Stimulated activated CD8-positive, alpha-beta memory T cell treated with anti-CD3 and anti-CD28 coated beads, Interleukin-12 subunit alpha, Interleukin-12 subunit beta, amount 100 ng/mL, for 4 hours (primary cell): Measurements from ENCODE around the gene PLLP.

Experiments used
- DNase-seq: peaks from one replicate; pipeline ENCODE4 v3.0.0-alpha.2; 2020; ENCODE audit warnings: low read depth

The PLLP gene

GRCh38 chr16:57284209-57284951, at the start of gene PLLP:
PLLP (minus strand) TSS chr16:57284672; CDS start chr16:57284540, 132 bp downstream.
- peak; percentile 18 for DNase-seq

GRCh38 chr16:57333402-57333801, 48.9 kb upstream of the PLLP start:
- DNase-seq, result no peak

DNA sequence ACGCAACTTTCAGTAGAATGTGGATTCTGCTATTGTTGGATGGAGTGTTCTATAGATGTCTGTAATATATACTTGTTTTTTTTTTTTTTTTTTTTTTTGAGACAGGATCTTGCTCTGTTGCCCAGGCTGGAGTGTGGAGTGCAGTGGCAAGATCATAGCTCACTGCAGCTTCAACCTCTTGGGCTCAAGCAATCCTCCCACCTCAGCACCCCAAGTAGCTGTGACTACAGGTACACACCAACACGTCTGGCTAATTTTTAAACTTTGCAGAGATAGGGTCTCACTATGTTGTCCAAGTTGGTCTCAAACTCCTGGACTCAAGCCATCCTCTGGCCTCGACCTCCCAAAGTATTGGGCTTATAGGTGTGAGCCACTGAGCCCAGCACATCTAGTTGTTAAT, 46.9 kb upstream of the PLLP start:
- no peak for DNase-seq

GRCh38 chr16:57329718-57330327, 45.4 kb upstream of the PLLP start:
- DNase-seq, result no peak

DNA sequence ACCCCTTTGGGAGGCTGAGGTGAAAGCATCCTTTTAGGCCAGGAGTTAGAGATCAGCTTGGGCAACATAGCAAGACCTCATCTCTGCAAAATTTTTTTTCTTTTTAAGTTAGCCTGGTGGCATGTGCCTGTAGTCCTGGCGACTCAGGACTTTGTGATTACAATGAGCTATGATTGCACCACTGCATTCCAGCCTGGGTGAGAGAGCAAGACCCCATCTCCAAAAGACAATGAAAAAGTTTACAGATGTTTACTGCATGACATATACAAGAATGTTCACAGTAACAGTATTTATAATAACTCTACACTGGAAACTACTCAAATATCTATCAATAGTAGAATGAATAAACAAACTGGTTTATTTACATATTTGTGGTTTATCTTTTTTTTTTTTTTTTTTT, 41.0 kb upstream of the PLLP start:
- no peak for DNase-seq

GRCh38 chr16:57324749-57325148, 40.3 kb upstream of the PLLP start:
- no peak for DNase-seq

DNA sequence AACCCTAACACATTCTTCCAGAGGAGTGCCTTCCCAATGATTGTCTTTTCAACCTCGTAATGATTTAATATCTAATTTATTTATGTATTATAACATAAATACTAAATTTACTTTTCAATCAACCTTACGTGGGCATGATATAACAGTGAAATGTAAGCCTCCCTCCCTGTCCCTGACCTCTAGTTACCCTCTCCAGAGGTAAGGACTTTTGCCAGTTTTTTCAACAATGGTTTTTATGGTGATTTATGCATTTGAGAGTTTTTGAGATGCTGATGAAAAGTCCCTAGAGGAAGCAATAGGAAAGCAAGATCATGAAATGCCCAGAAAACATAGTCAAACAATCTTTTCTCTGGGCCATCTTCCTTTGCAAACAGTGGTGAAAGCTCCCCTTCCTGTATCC, 35.2 kb upstream of the PLLP start:
- DNase-seq, result no peak

DNA sequence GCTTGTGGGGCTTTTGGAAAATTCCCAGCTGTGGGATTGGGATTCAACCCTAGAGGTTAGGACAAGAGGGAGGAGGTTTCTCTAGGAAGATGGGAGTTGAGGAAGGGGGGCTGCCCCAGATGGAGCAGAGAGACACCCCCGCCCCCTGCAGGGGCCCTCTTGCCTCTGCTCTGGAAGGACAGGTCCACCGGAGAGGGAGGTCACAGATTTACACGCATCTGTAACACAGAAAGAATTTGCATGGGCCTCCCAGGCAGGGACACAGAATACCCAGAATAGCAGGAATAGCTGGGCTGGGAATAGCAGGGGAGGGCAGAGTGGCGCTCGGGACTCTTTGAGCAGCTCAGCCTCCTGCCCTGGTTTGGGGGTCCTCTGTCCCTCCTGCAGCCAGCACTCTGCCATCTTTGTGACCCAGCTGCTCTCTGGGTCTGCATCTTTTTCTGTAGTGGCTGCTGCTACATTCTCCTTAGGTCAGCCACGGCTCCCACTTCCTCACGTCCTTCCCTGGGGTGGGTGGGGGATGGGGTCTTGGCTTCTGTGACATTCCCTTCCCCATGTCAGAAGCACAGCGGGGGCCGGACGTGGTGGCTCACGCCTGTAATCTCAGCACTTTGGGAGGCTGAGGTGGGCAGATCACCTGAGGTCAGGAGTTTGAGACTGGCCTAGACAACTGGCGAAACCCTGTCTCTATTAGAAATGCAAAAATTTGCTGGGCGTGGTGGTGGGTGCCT, 33.9 kb upstream of the PLLP start:
- no peak for DNase-seq

DNA sequence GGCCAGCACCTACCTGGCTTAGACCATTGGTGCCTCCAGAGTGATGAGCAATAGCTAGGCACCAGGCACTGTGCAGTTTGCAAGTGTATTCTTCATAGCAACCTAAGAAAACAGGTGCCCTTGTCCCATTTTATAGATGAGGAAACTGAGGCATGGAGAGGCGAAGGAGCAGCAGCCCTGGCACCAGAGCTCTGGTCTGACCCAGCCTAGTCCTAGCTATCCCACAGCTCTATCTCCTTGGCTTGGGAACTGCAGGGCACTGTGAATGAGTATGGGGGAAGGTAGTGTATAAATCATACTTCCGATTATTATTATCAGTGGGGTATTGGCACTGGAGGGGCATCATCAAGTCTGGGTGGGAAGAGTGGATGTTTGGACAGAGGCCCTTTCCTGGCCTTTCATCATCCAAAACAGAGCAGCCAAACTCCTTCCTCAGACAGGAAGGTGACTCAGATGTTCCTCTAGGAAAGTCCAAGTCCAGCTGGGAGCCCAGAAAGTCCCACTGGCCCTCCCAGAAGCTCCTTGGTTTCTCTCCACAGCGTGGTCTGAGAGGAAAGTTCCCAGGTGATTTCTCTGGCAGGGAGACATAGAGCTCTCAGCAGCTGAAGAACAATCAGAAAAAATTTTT, 32.0 kb upstream of the PLLP start:
- no peak for DNase-seq

- no peak for DNase-seq
Measured at GRCh38 chr16:57315416-57315815, 30.9 kb upstream of the PLLP start.

- DNase-seq, result no peak
Measured at GRCh38 chr16:57314161-57314785, 29.8 kb upstream of the PLLP start.

DNA sequence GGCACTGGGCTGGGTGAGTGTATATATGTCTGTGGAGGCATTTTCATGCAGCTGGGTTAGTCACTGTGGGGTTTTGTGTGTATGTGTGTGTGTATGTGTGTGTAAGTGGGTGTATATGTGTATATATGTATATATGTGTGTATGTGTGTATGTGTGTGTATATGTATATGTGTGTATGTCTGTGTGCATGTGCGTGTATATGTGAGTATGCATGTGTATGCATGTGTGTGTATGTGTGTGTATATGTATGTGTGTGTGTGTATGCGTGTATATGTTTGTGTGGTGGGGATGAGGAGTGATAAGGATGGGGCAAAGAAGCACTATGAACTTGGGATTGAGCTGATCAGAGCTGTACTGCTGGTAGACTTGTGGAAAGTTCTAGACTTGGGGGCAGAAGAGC, 29.0 kb upstream of the PLLP start:
- DNase-seq, result no peak

DNA sequence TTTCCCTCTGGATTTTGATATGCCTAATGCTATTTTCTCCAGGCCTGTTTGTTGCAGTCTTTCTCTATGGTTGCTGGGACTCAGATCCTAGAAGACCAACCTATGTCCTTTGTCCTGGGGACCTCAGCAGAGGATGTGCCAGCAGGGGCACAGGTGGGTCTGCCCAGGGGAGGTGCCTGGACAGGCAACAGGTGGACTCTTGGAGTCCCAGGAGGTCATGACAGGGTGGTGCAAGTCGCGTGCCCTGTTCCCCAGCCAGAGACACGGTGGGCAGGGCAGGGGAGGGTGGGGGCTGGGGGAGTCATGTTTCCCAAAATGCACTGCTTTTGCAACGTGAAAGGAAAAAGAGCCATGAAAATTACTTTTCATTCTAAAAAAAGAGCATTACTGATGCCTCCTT, 26.3 kb upstream of the PLLP start:
- no peak for DNase-seq

DNA sequence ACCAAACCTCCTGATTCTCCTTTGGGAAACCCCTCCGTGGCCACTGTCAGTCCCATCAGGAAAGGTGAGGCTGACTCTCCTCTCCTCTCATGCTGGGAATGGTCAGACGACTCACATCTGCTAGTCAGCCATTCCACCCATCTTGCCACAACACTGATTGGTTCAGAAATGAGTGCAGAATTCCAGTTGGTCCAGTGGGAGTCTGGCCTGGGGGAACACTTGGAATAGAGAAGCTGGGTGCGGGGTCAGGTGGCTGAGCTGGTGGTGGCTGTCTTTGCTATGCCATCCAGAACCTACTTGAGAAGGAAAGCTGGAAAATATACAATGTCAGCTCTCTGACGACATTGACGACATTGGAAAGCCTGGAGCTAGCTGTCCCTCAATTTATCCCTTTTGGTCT, 23.6 kb upstream of the PLLP start:
- no peak for DNase-seq

- no peak for DNase-seq
Measured at GRCh38 chr16:57307365-57307764, 22.9 kb upstream of the PLLP start.

GRCh38 chr16:57306676-57307341, 22.3 kb upstream of the PLLP start:
- DNase-seq, result no peak

DNA sequence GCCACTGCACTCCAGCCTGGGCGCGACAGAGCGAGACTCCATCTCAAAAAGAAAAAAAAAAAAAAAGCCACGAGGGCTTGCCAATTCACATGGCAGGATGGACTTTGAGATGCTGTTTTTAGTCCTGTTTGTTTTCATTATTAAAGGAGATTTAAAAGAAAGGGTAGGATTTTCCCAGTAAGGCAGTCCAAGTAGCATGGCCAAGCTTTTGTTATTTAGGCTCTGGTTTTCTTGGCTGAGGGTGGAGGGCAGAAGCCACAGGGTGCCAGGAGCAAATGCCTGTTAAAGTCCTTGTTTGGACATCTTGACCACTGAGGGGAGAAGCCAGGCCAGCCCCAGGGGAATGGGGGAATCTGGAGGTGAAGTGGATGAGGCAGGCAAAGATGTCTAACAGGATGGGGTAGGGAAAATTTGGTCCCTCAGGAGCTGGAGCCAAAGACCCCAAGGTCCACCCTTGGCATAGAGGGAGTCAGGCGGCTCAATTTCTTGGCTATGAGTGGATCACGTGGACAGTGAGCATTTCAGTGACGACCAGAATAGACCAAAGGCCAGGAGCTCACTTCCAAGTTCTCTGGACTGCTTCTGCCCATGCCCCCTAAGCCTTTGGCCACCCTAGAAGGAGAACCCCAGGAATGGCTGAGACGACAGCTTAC, 20.8 kb upstream of the PLLP start:
- no peak for DNase-seq

GRCh38 chr16:57304169-57305061, 19.9 kb upstream of the PLLP start:
- no peak for DNase-seq

DNA sequence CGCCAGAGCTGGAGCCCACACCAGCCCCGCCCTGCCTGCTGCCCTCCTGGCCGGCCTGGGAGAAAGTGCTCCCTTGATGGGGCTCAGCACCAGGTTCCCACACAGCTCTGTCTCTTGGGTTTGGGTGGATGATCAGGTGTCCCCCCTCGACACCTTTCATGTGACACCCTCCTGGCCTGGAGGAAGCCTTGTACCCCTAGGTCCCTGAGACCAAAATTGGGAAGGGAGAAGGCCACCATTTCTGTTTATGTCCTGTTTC, 19.4 kb upstream of the PLLP start:
- no peak for DNase-seq
